Small intestine (tissue), 7 donors: ENCODE data around the gene INHBA. TPM values are rescaled to one million over a fixed set of nuclear protein-coding genes. Genes with fewer than 3 reads are reported as not detected.

ENCODE experiments used
- DNase-seq, 2 donors: peaks; one replicate each; pipeline versions ENCODE4 v3.0.0 to v3.0.0-alpha.2; 2013
- FAIRE-seq: peaks from 2 replicates; lab custom pipeline; 2012; peaks lifted over from hg19 to GRCh38; lab: Jason Lieb, UNC
- H3K27ac ChIP-seq, 3 donors: one replicate each; pipeline ENCODE4 v1.5.1; 2013; ENCODE audit warnings: low read length in 2 of 3, mild to moderate bottlenecking in 2 of 3, control low read depth in 1 of 3, inconsistent platforms in 1 of 3, low read depth in 1 of 3, moderate library complexity in 1 of 3
- H3K27me3 ChIP-seq, 3 donors: one replicate each; pipeline ENCODE4 v1.6.1; 2013; ENCODE audit warnings: low read length in 3 of 3, inconsistent platforms in 1 of 3; ENCODE audit not compliant: control insufficient read depth in 3 of 3, insufficient read depth in 3 of 3
- H3K36me3 ChIP-seq, 3 donors: one replicate each; pipeline ENCODE4 v1.6.1; 2013; ENCODE audit warnings: low read length in 3 of 3, inconsistent platforms in 1 of 3, low read depth in 1 of 3, mild to moderate bottlenecking in 1 of 3, moderate library complexity in 1 of 3; ENCODE audit not compliant: control insufficient read depth in 3 of 3, insufficient read depth in 2 of 3
- H3K4me1 ChIP-seq, 3 donors: one replicate each; pipeline ENCODE4 v1.6.1; 2013; ENCODE audit warnings: low read length in 2 of 3, inconsistent platforms in 1 of 3, low read depth in 1 of 3, mild to moderate bottlenecking in 1 of 3, moderate library complexity in 1 of 3; ENCODE audit not compliant: control insufficient read depth in 3 of 3, insufficient read depth in 2 of 3
- H3K4me3 ChIP-seq, 3 donors: one replicate each; pipeline ENCODE4 v1.5.1; 2013; ENCODE audit warnings: low read length in 3 of 3, control low read depth in 1 of 3, inconsistent platforms in 1 of 3, low read depth in 1 of 3, mild to moderate bottlenecking in 1 of 3, moderate library complexity in 1 of 3
- H3K9me3 ChIP-seq, 2 donors: one replicate each; pipeline ENCODE4 v1.6.1; 2013; ENCODE audit warnings: low read depth in 1 of 2, low read length in 1 of 2; ENCODE audit not compliant: control insufficient read depth in 2 of 2, insufficient read depth in 1 of 2
- WGBS, 3 donors: extraction: QIAGEN DNeasy Blood & Tissue Kit; methylation state at CpG; one replicate each; pipeline ENCODE4 v1.1.7; 2013; 5-methylcytosine and 5-hydroxymethylcytosine counted together
- polyA plus RNA-seq, 4 donors: library from polyadenylated mRNA; stranded (reverse) in 3 of 4; unstranded in 1 of 4; fragments of 200-250 nt in 3 of 4; fragments of 120-200 nt in 1 of 4; gene quantifications; one replicate each; pipeline versions ENCODE4 v1.2.1 to v1.2.3, GENCODE V29; 2013
- donor health status: healthy with polysubstance abuse.
- donor health status: control.
- donor health status: control.
- donor health status: Bipolar disorder and iron deficiency.
- donor health status: healthy.

Gene INHBA
- polyA plus RNA-seq, 4 donors, result 0.27 to 1.2 (median 0.63) TPM; not detected in 1

- WGBS, 3 donors, result 85 to 91% (median 90%) methylated on average over 4 of the region's 4 CpGs
- H3K4me3 ChIP-seq, result no peak overlapping the region
These were observed 26.2 kb upstream of the INHBA start for GRCh38 chr7:41729059-41729458.

DNA sequence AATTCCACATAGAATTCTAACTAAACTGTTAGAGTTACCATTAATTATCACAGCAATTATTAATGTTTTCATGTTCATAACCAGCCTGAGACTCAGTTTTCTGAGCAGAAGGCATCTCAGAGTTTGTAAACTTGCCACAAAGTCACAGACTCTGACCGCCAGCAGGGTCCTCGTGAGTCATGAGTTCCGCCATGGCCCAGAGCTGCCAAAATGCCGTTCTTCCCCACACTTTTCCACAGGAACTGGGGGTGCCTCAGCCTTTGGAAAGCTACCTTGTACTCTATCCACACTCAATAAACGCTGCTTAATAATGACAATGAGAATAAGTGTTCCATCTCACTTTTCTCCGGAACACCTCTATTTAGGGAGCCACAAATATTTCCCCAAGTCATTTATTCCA, 22.1 kb upstream of the INHBA start:
- H3K27me3 ChIP-seq, result no peaks in the 10 kb centered on the region
- FAIRE-seq (no peak), DNase-seq (no peak)
- no peaks in the 10 kb centered on the region for H3K9me3 ChIP-seq
- H3K4me1 ChIP-seq, result no peaks in the 10 kb centered on the region
- H3K27ac ChIP-seq, result no peak overlapping the region
- 89 to 92% (median 90%) methylated on average over 6 of the region's 6 CpGs for WGBS, 3 donors
- H3K4me3 ChIP-seq, result no peak overlapping the region
- no peaks in the 10 kb centered on the region for H3K36me3 ChIP-seq

More at GRCh38 chr7:41729059-41729458, 26.2 kb upstream of the INHBA start:
- Histone ChIP-seq H3K36me3 (no peaks in the 10 kb centered on the region), H3K4me1 (no peaks in the 10 kb centered on the region), H3K27ac (no peak overlapping the region), H3K9me3 (no peaks in the 10 kb centered on the region), H3K27me3 (no peaks in the 10 kb centered on the region)
- FAIRE-seq (no peak), DNase-seq (no peak)

DNA sequence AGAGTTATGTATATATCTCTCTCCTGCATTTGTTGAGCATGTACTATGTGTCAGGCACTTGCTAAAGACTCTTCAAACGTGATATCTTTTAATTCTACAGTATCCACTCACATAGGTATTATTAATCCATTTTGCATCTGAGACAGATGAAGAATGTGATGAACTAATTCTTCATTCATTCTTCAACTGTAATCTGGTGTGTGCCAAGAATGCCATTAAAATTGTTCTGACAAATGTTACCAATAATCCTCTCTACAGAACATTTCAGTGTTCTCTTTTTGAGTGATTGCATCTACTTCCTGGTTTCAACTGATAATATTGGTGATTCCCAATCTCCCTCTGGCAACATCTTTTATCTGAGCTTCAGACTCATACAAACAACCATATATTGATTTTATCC, 18.0 kb upstream of the INHBA start:
- FAIRE-seq, result no peak
- H3K9me3 ChIP-seq, result no peaks in the 10 kb centered on the region

GRCh38 chr7:41720046-41720445, 17.2 kb upstream of the INHBA start:
- FAIRE-seq, result no peak
- H3K9me3 ChIP-seq, result peaks cover 0 to under 1% of the 10 kb centered on the region in 2 donors
- WGBS, 3 donors, result 91 to 95% (median 92%) methylated on average over 4 of the region's 4 CpGs
- no peak for DNase-seq
- H3K4me3 ChIP-seq, result no peak overlapping the region
- no peaks in the 10 kb centered on the region for H3K27me3 ChIP-seq
- H3K27ac ChIP-seq, result no peak overlapping the region
- H3K36me3 ChIP-seq, result no peaks in the 10 kb centered on the region
- no peaks in the 10 kb centered on the region for H3K4me1 ChIP-seq

More for the DNA sequence above, 18.0 kb upstream of the INHBA start:
- H3K27ac ChIP-seq, result no peak overlapping the region
- H3K36me3 ChIP-seq, result no peaks in the 10 kb centered on the region
- 67 to 81% (median 72%) methylated on average over 1 of the region's 1 CpG for WGBS, 3 donors
- no peaks in the 10 kb centered on the region for H3K4me1 ChIP-seq
- no peak for DNase-seq
- H3K4me3 ChIP-seq, result no peak overlapping the region
- H3K27me3 ChIP-seq, result no peaks in the 10 kb centered on the region

- H3K9me3 ChIP-seq, result peaks cover 0 to 1% of the 10 kb centered on the region in 2 donors
- no peaks in the 10 kb centered on the region for H3K36me3 ChIP-seq
- no peaks in the 10 kb centered on the region for H3K27me3 ChIP-seq
- no peak overlapping the region for H3K4me3 ChIP-seq
- 83 to 85% (median 84%) methylated on average over 11 of the region's 11 CpGs for WGBS, 3 donors
- no peaks in the 10 kb centered on the region for H3K4me1 ChIP-seq
- no peak for FAIRE-seq
- no peak overlapping the region for H3K27ac ChIP-seq
- DNase-seq, result no peak
These were observed 13.8 kb upstream of the INHBA start for GRCh38 chr7:41716691-41717090.

GRCh38 chr7:41715000-41715399, 12.1 kb upstream of the INHBA start:
- H3K36me3 ChIP-seq, result no peaks in the 10 kb centered on the region
- WGBS, 3 donors, result 79 to 88% (median 87%) methylated on average over 8 of the region's 8 CpGs
- no peak overlapping the region for H3K27ac ChIP-seq
- H3K4me3 ChIP-seq, result no peak overlapping the region
- no peaks in the 10 kb centered on the region for H3K27me3 ChIP-seq
- H3K9me3 ChIP-seq, result peaks cover 0 to 1% of the 10 kb centered on the region in 2 donors
- DNase-seq (no peak), FAIRE-seq (no peak)
- H3K4me1 ChIP-seq, result no peaks in the 10 kb centered on the region

- Histone ChIP-seq H3K4me1 (no peaks in the 10 kb centered on the region), H3K27ac (no peak overlapping the region), H3K27me3 (peaks cover 0 to 6% (median 0%) of the 10 kb centered on the region in 3 donors), H3K36me3 (no peaks in the 10 kb centered on the region), H3K9me3 (peaks cover 0 to 1% of the 10 kb centered on the region in 2 donors), H3K4me3 (no peak overlapping the region)
- DNase-seq (peak in 1 of 2 donors; percentile 31), FAIRE-seq (no peak)
- WGBS, 3 donors, result 32 to 55% (median 35%) methylated on average over 10 of the region's 10 CpGs
These were observed 8.6 kb upstream of the INHBA start for GRCh38 chr7:41711283-41712064.

DNA sequence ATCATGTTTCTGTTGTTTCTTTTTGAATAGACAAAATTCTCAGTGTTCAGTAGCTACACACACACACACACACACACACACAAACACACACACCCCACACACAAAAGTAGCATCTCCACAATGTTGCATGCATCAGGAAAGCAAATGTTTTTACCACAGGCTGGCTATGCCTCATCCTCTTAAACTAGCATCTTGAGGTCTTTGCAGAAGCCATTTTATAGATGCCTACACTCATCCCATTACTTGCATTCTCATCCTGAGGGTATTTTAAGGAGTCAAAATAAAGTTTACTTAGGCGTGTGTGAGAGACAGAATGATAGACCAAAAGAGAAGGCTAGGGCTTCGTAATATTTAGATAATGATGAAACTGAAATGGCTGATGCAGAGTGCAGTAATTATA, 7.9 kb upstream of the INHBA start:
- H3K36me3 ChIP-seq, result no peaks in the 10 kb centered on the region
- no peak overlapping the region for H3K27ac ChIP-seq
- no peak overlapping the region for H3K4me3 ChIP-seq
- H3K9me3 ChIP-seq, result peaks cover 0 to 1% of the 10 kb centered on the region in 2 donors
- peaks cover 0 to 7% (median 0%) of the 10 kb centered on the region in 3 donors for H3K27me3 ChIP-seq
- FAIRE-seq (no peak), DNase-seq (no peak)
- WGBS, 3 donors, result 72 to 77% (median 72%) methylated on average over 2 of the region's 2 CpGs
- H3K4me1 ChIP-seq, result peaks cover 0 to 6% (median 3%) of the 10 kb centered on the region in 3 donors
